ENCODE data around the gene CNTNAP2. TPM values are rescaled to one million over a fixed set of nuclear protein-coding genes. Genes with fewer than 3 reads are reported as not detected.

Gene CNTNAP2
- total and polyA plus RNA-seq, 2 of the 13 experiments (the other 11 are each of a cell fraction or from before 2014, with no cell fraction given) = 0.40 to 0.42 TPM

DNA sequence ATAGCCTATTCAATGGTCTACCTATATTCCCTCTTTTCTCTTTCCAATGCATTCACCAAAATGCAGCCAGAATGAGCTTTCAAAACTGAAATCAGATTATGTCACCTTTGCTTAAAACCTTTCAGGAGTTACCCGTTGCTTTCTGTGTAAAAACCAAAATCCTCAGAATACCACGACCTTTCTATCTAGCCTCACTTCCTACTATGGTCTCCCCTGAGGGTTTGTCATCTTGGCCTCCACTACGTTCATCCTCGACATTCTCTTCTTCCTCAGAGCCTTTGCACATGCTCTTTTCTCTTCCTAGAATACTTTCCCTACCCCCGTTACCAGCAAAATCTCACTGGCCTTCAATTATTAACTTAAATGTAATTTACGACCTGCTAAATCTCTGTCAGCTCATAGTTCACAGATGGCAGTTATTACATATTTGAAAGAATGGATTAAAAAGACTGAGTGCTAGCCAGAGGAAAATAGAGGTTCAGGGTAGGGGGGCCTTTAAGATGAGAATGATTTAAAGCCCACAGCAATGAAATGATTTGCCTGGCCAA lies 2093.1 kb downstream of the CNTNAP2 start (continued):
- TF ChIP-seq ZBTB3 (CRISPR knock-in tag; IDR thresholded peaks at IDR 0.05; ENCODE audit: borderline replicate concordance, low read depth) = no peak
- TF ChIP-seq CC2D1A (CRISPR knock-in tag; IDR thresholded peaks at IDR 0.05) = no peak
- TF ChIP-seq ZNF607 (CRISPR knock-in tag; IDR thresholded peaks at IDR 0.05; ENCODE audit: borderline replicate concordance) = no peak
- TF ChIP-seq PHB2 (IDR thresholded peaks at IDR 0.05; ENCODE audit: partially characterized antibody) = no peak
- TF ChIP-seq, protein P1, sequence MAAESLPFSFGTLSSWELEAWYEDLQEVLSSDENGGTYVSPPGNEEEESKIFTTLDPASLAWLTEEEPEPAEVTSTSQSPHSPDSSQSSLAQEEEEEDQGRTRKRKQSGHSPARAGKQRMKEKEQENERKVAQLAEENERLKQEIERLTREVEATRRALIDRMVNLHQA (CRISPR knock-in tag; IDR thresholded peaks at IDR 0.05) = no peak
- TF ChIP-seq, protein P2, sequence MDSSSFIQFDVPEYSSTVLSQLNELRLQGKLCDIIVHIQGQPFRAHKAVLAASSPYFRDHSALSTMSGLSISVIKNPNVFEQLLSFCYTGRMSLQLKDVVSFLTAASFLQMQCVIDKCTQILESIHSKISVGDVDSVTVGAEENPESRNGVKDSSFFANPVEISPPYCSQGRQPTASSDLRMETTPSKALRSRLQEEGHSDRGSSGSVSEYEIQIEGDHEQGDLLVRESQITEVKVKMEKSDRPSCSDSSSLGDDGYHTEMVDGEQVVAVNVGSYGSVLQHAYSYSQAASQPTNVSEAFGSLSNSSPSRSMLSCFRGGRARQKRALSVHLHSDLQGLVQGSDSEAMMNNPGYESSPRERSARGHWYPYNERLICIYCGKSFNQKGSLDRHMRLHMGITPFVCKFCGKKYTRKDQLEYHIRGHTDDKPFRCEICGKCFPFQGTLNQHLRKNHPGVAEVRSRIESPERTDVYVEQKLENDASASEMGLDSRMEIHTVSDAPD (CRISPR knock-in tag; IDR thresholded peaks at IDR 0.05) = no peak
- TF ChIP-seq, protein P3, sequence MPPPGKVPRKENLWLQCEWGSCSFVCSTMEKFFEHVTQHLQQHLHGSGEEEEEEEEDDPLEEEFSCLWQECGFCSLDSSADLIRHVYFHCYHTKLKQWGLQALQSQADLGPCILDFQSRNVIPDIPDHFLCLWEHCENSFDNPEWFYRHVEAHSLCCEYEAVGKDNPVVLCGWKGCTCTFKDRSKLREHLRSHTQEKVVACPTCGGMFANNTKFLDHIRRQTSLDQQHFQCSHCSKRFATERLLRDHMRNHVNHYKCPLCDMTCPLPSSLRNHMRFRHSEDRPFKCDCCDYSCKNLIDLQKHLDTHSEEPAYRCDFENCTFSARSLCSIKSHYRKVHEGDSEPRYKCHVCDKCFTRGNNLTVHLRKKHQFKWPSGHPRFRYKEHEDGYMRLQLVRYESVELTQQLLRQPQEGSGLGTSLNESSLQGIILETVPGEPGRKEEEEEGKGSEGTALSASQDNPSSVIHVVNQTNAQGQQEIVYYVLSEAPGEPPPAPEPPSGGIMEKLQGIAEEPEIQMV (CRISPR knock-in tag; IDR thresholded peaks at IDR 0.05; ENCODE audit: low read depth) = no peak
- no peak for TF ChIP-seq HIVEP1 (CRISPR knock-in tag; IDR thresholded peaks at IDR 0.05)
- TF ChIP-seq, protein P4, sequence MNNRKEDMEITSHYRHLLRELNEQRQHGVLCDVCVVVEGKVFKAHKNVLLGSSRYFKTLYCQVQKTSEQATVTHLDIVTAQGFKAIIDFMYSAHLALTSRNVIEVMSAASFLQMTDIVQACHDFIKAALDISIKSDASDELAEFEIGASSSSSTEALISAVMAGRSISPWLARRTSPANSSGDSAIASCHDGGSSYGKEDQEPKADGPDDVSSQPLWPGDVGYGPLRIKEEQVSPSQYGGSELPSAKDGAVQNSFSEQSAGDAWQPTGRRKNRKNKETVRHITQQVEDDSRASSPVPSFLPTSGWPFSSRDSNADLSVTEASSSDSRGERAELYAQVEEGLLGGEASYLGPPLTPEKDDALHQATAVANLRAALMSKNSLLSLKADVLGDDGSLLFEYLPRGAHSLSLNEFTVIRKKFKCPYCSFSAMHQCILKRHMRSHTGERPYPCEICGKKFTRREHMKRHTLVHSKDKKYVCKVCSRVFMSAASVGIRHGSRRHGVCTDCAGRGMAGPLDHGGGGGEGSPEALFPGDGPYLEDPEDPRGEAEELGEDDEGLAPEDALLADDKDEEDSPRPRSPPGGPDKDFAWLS (CRISPR knock-in tag; IDR thresholded peaks at IDR 0.05; ENCODE audit: borderline replicate concordance) = no peak
